GM12872 (cell line): ENCODE data around the gene PCDHB9.

ENCODE experiments used
- CTCF ChIP-seq: IDR thresholded peaks from 3 replicates; pipeline ENCODE4 v1.5.1; 2011; ENCODE audit warnings: low read depth, mild to moderate bottlenecking, low read length, moderate library complexity; ENCODE audit not compliant: insufficient read depth

The PCDHB9 gene

DNA sequence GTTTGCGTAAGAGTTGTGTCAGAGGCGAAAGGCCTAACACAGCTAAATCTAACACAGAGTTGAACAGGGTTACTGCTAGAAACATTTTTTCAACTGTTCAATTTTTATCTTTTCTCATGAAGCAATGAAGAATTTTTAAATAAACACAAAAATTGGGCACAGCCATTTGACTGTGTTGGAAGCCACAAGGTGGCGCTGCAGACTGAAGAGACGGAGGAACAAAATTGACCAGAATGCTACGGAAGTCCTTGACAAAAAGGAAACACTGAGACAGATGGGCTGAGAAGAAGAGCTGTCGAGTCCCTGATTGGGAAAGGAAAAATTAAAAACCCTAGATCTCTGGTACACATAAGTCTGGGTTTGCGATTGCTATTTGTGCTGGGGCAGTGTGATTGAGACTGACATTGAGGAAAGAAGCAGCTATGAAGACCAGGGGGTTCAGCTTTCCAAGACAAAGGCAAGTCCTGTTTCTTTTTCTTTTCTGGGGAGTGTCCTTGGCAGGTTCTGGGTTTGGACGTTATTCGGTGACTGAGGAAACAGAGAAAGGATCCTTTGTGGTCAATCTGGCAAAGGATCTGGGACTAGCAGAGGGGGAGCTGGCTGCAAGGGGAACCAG lies at the start of gene PCDHB9:
PCDHB9 (plus strand) TSS at position 265 of the 616 bp plus-strand sequence; CDS start at position 423, 158 bp downstream.
- TF ChIP-seq CTCF, result peak; percentile 39; the same call in 2 of the 3 replicates

DNA sequence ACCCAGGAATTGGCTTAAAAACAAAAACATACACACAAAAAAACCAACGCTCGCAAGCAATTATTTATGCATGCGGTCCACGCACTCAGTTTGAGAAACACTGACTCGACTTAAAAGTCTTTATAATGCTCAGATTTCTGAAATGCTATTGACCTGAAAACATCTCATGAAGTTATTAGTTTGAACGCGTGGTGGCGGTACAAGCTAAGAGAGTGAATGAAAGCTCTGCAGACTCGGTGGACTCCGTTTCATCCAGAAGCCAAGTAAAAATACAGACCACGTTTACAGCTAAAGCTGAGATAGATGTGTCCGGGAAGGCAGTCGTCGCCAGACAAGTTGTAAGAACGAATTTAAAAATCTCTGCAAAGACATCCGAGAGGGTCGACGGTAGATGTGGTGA lies 37.1 kb upstream of the PCDHB9 start, which contains the start of gene PCDHB6:
PCDHB6 (plus strand) TSS at position 246 of the 400 bp plus-strand sequence. CDS start 201 bp downstream, outside the sequence.
- no peak for TF ChIP-seq CTCF

GRCh38 chr5:141150224-141150992 lies 36.6 kb upstream of the PCDHB9 start:
- no peak for TF ChIP-seq CTCF

DNA sequence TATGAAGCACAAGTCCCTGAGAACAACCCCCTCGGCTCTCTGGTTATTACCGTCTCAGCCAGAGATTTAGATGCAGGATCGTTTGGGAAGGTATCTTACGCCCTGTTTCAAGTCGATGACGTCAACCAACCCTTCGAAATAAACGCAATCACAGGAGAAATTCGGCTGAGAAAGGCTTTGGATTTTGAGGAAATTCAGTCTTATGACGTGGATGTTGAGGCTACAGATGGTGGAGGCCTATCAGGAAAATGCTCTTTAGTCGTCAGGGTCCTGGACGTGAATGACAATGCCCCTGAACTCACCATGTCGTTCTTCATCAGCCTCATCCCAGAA lies 36.0 kb upstream of the PCDHB9 start:
- no peak for TF ChIP-seq CTCF

DNA sequence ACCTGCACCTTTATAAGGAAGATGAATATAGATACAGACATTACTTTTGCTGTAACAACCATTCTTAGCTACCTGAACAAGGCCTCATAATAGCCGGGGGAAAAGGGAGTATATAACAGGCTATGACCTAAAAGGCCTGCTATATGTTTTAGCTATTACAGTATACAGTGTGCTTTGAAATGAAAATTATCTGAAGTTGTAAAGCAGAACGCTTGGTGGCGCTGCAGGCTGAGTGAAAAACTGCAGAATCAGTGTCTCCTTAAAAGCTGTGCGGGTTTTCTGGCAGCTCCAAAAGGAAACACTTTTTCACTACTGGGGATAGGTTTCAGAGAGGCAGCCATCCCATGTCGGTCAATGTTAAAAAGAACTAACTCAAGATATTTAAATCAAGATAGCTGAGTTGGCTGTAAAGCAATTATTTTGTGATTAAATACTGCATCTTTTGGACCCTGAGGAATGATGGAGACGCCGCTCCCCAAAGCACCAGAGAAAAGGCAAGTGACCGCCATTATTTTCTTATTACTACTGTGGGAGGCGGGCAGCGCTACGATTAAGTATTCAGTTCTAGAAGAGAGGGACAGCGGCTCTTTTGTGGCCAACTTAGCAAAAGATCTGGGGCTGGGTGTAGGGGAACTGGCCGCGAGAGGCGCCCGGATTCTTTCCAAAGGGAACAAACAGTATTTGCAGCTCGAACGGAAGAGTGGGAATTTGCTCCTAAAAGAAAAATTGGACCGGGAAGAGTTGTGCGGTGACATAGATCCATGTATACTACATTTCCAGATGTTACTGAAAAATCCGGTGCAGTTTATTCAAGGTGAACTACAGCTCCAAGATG lies 31.2 kb upstream of the PCDHB9 start:
- TF ChIP-seq CTCF, result no peak

- TF ChIP-seq CTCF, result peak; percentile 28; the same call in 1 of the 3 replicates
Measured at GRCh38 chr5:141172381-141173204, 14.4 kb upstream of the PCDHB9 start, which contains the start of gene PCDHB7. Gene PCDHB7 (plus strand): TSS chr5:141172644. CDS start chr5:141172836, 192 bp downstream.
